HG03135 (cell line): ENCODE data around the gene LRBA.

Source experiments
- ATAC-seq: cut with Tn5 transposase; IDR thresholded peaks from one replicate; pipeline ENCODE4 v1.9.1; 2021; ENCODE audit warnings: mild to moderate bottlenecking, moderate library complexity; ENCODE audit not compliant: unreplicated experiment

The LRBA gene

GRCh38 chr4:150382028-150382427 lies 633.1 kb downstream of the LRBA start:
- ATAC-seq, result no peak

DNA sequence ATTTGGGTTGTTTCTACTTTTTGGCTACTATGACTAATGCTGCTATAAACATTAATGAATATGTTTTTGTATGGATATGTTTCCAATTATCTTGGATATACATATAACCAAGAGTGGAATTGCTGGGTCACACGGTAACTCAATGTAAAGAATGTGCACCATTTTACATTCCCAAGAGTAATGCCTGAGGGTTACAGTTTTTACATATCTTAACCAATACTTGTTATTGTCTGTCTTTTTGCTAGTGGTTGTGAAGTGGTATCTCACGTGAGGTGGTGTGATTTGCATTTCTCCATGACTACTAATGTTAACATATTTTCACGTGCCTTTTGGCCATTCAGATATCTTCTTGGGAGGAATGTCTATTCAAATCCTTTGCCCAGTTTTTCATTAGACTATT lies 633.5 kb downstream of the LRBA start:
- ATAC-seq, result no peak

- ATAC-seq, result no peak
These were observed 634.0 kb downstream of the LRBA start for GRCh38 chr4:150381036-150381435.

DNA sequence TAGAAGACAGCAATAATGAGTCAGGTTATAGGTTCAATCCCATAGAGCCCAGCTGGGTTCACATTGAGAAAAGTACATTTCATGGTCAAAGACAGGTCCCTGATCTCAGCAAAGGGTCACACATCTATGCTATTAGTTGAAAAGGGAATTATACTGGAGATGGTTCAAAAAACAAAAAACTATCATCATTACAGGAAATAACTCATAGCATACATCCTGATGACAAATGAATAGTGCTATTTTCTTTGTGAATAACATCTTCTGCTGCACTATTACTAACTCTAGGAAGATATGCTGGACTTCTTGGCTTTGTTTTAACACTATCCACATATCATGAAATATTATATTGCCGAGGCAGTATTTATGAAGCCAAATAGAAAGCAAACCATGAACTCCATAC lies 635.6 kb downstream of the LRBA start:
- no peak for ATAC-seq

- no peak for ATAC-seq
These were observed 640.1 kb downstream of the LRBA start for GRCh38 chr4:150375025-150375424.

GRCh38 chr4:150371869-150372268 lies 643.2 kb downstream of the LRBA start:
- ATAC-seq, result no peak

DNA sequence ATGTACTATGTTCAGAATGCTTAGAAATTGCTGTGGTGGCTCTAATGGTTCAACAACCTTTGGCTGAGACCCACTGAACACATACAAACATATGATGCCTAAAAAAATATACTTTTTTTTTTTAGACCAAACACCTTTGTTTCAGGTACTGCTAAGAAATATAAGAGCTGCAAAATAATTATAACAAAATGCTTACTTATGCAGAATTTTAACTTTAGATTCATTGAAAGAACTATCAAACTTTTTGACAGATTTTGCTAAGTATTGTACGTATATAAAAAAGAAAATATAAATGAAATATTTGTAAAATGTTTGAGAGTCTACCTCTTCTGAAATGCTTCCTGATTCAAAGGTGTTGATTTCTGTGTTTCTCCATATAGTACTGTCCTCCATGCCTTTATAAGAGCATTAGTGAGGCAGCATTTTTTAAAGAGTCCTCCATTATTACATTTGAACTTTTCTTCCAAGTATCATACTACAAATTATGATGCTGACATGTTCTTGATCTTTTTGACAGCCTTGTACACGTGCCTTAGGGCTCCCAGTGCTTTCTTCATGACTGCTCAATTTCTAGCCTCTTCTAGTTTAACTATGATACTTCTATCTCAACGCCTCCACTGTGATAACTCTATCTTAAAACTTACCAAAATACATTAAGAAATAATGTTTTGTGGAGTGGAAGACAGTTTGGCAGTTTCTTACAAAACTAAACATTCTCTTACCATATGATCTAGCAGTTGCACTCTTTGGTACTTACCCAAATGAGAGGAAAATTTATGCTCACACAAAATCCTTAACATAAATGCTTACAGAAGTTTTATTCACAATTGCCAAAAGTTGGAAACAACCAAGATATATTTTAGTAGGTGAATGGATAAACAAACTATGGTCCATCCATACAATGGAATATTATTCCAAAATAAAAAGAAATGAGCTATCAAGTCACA lies 645.4 kb downstream of the LRBA start:
- ATAC-seq, result no peak

GRCh38 chr4:150368667-150369066 lies 646.4 kb downstream of the LRBA start:
- no peak for ATAC-seq

DNA sequence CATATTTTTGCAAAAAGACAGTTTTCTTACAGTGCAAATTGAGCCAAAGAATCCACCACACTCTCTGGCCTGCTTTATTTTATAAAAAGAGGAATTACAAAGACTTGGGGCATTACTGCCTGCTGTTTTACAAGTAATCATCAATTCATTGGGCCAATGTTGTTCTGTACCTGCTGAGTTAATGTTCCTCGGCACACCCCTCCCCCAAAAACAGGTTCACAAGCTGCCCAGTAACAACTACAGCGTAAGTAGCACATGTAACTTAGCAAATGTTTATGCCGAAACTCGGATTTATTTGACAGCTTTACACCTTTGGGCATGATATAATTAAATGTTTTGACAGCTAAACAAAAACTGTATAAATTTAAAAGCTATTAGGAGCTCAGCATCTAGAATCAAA lies 647.8 kb downstream of the LRBA start:
- no peak for ATAC-seq

DNA sequence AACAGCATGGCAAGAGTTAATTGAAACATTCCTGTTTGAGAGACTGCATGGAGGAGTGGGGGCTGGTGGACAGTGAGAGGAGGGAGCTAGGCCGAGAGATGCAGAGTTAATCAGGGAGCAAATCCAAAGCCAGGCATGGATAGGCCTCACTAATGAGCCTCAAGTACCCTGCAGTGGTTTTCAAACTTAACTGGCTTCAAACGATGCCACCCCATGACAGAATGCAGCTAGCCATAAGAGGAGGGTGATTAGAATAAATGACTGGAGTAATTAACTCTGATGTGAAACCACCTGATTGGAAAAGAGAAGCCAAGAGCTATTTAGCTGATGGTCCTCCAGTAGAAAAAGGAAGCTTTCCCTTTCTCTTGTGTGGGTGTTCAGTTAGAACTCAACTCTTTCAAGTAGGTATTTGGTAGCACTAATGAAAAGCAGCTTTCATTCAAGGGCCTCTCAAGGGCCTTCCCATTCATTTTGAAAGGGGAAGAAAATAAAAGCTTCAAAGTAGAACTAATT lies 648.5 kb downstream of the LRBA start:
- ATAC-seq, result no peak

DNA sequence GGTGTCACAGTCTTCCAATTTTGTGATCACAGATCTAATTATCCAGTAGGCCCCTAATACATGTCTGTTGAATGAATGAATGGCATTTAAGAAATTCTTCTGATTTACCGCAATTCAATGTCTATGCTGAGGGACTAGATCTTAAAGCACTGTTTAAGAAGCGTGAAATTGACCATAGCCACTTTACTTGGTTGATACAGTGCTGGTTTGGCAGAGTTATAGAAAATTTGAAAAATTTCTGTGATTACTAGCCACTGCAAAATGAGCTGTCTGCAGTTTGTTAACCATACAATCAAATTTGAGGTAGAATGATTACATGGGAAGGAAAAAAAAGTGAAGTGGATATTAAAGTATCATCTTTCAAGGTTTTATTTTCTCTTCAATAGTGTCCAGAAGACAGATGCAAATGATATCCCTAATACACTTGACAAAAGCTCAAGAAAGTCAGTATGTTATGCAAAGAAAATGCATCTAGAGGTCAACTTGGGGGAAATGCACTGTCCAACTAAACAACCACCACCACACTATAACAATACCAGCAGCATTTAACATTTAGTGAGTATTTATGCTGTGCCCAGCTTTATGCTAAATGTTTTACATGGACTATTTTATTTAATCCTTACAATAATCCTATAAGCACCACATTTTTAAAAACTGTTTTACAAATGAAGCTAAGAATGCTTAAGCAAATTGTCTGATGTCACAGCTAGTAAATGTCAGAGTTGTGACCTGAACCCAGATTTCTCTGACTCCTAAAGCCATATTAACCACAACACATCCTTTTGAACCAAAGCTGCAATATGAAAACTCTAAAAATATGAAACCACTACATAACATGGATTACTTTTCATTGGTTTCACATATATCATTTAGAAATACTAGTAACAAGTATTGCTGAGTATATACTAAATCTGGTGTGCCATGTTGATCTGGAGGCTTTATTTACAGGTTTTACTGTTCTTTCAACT lies 651.1 kb downstream of the LRBA start:
- ATAC-seq, result no peak

DNA sequence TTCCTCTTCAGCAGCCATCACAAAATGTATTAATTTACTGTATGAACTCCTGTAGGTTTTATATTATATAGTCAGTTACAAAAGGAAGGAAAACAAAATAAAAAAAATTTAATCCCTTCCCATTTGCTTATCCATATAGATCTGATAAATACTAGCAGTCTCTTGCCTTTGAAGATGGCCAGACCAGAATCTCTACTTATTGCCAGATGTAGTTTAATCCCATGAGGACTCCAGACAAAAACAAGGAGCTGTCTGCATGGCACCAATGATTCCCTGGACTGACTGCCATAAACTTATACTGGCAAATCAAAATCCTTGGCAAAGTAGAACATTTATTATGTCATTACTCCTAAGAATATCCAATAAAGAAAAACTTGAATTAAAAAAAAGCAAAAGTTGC lies 656.4 kb downstream of the LRBA start:
- no peak for ATAC-seq

DNA sequence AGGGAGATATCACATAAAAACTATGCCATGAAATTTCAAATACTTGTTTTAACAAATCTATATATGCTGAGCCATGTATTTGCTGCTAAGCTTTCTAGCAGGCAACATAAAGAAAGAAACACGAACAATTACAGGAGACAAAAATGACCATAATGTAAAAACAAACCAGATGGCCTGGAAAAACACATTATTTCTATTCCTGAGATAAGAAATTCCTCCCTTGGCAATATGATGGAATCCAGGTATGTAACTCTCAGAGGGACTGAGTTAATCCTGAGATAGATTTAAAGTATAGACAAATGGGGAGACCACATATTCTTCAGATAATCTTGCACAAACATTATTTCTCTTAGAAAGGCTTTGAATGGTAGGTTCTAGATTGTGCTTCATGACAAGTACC lies 657.3 kb downstream of the LRBA start:
- ATAC-seq, result no peak

DNA sequence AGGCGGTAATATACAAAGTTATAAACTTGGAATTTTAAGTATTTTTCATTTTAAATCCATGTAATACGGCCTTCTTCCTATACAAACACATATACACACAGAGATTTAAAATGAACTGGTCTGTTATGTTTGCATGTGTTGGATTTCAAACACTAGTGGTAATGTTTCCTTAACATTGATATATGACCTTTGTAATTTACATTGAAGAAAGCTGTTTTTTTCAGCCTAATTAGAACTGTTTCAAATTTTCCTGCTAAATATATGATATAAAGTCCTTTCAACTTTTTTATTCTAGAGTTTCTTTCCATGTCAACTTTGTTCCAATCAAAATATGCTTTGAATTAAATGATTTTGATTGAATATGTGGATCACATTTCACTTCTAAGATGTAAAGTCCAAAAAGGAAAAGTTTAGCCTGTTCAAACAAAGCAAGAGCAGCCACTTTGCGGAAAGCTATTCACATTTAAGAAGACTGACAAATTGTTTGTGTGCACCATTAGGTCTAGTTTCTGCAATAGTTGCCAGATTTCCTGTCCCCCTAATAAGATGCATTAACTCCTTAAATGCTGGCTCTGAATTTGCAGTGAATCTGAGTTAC lies 659.1 kb downstream of the LRBA start:
- no peak for ATAC-seq

GRCh38 chr4:150355418-150355817 lies 659.7 kb downstream of the LRBA start:
- no peak for ATAC-seq

DNA sequence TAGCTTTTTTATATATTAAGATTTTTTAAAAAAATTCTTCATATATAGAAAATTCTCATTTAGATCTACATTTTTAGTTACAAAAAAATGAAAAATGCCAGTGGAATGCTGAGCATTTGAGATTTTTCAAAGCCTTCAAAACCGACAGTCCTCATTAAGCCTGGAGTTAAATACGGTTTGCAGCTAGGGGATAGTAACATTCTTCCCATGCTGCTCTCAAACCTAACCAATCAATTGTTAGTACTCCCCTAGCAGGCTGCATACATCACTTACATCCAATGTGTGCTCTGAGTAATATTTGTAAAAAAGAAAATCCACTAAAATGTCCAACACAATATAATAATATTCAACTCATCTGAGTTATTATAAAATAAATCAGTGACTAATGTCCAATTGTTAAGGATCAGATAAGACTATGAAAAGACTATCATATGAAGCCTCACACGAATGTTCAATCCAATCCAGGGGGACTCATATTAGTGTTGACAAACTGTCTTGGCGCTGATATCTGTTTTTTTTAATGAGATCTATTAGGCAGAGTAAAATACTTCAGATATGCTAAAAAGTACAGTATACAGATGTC lies 660.8 kb downstream of the LRBA start:
- no peak for ATAC-seq

DNA sequence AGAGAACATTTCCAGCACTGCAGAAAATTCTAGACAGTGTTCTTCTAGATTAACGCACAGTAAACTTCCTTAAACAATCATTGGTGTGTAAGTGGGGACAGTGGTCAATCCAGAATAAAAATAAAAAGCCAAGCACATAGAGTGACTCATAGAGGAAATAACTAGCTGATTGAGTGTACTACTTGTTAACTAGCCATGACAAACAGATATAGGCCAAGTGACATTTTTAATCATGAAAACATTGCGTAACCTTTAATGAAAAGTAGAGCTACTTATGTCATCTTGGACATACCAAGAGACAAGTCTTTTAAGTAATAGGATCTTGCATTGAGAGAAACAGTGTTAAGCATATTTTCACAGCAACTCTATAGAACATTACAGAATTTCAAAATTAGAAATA lies 667.0 kb downstream of the LRBA start:
- no peak for ATAC-seq

DNA sequence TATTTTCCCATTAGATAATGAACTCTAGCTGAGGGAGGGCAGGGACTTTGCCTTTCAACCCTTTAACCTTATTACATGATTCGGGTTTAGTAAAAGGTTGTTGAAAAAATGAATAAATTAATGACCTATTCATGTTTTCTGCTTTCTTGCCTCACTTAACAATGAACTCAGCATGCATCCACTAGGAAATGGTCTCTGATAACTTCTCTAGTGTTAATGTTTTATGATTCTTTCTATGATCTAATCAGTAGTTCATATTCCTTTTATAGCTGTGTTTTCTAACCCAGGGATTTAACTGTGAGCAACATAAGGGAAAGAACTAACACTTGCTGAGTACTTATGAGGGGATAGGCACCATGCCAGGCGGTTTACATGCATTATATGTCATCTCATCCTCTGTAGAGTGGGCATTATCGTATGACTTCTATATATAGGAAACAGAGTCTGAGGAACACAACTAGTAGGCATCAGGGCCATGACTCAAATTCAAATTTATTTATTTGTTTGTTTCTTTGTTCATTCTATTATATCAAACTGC lies 669.8 kb downstream of the LRBA start:
- ATAC-seq, result no peak

GRCh38 chr4:150343796-150344195 lies 671.3 kb downstream of the LRBA start:
- ATAC-seq, result no peak

DNA sequence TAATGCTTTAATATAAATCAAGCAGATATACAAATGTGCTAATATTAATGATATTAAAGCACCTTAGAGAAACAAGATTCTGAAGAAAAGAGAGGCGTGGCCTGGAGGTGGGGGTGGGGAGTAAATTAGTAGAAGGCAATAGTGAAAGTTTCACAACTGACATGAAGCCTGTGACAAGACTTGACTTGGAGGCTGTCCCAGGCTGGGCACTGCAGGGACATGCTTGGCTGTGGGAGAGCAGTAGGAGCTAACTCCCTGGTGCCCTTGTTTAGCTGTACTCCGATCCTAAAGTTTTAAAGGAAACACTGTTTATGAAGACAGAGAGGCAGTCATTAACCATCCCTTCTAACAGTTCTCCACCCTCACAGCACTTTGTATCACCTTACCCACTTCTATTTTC lies 672.1 kb downstream of the LRBA start:
- no peak for ATAC-seq
